ENCODE data around the gene SPATC1L.

Gene SPATC1L

GRCh38 chr21:46129846-46130651, 54.2 kb downstream of the SPATC1L start:
- no peak for DNase-seq

DNA sequence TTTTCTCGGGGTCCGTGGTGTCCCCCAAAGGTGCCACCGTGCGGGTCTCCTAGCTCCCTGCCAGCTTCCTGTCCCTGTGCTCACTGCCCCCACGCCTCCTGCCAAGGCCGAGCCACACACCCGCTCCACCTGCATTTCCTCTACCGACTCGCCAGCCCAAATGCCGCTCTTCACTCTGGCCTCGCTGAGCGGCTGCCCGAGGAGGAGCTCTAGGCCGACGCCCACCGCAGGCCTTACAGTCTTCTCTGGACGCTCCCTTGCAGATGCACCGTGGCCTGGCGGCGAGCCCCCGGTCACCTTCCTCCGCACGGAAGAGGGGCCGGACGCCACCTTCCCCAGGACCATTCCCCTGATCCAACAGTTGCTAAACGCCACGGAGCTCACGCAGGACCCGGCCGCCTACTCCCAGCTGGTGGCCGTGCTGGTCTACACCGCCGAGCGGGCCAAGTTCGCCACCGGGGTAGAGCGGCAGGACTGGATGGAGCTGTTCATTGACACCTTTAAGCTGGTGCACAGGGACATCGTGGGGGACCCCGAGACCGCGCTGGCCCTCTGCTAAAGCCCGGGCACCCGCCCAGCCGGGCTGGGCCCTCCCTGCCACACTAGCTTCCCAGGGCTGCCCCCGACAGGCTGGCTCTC, 55.2 kb downstream of the SPATC1L start:
- peak; percentile 11 for DNase-seq

DNA sequence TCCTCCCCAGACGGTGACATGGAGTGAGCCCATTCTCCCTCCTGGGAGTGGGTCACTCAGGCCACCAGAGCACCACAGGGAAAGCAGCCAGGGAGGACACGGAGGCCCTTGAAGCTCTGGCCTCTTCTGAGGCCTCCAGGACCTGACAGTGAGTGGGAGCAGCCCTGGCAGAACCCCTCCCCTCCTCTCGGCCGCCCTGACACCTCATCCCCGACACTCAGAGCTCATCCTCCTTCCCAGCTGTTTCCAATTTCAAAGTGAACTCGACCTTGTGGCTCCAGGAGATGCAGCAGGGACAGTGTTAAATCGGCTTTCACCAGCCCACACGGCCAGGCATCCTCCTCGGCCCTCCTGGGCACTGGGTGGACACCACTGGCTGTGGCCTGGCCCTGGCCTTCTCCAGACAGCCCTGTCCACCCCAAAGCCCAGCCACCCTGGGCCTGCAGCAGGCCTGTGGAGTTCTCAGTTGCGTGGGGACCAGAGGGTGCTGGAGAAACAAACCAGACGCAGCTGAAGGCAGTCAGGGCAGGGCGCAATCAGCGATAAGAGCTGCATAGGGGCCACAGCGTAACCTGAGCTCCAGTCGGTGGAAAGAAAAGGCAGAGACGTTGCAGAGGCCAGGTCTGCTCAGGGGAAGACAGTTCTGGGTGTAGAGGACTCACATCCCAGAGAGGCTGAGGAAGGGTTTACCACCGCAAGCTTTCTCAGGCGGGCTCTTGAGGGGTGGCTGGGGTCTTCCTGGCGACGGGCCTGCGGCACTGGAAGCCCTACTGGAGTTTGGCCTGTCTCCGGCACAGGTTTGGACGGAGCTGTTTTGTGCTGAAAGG, 55.9 kb downstream of the SPATC1L start:
- no peak for DNase-seq

DNA sequence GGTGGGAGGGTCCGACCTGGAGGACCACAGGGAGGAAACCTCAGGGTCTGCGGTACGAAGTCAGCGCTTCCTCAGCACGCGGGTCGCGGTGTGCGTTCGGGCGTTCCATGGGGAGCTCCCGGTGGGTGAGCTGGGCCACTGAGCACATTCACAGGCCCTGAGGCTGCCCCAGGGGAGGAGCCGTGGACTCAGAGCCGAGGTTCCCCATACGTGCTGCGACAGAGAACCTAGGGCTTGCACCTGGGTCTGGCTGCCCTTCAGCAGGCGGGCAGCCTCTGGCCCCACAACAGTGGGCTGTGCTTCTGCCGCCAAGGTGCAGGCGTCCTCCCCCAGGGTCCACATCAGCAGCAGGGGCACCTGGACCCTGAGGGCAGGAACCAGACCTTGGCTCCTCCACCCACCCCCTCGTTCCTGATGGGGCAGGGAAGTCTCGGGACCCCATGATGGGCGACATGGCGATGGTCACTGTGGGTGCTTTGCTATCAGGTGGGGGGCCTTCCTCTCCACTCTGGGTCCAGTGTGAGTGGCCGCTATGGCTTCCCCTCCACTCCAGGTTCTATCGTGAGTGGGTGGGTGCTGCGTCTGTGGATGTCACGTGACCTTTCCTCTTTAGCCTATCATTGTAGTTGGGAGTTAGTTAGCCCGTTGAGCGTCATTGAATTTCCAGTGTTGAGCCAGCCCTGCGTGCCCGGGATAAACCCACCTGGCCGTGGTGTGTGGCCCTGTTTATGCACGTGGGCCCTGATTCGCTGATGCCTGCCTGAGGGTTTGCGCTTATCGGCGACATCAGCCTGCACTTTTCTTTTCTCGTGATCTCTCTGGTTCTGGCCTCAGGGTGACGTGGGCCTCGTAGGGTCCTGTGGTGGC, 56.8 kb downstream of the SPATC1L start:
- no peak for DNase-seq

DNA sequence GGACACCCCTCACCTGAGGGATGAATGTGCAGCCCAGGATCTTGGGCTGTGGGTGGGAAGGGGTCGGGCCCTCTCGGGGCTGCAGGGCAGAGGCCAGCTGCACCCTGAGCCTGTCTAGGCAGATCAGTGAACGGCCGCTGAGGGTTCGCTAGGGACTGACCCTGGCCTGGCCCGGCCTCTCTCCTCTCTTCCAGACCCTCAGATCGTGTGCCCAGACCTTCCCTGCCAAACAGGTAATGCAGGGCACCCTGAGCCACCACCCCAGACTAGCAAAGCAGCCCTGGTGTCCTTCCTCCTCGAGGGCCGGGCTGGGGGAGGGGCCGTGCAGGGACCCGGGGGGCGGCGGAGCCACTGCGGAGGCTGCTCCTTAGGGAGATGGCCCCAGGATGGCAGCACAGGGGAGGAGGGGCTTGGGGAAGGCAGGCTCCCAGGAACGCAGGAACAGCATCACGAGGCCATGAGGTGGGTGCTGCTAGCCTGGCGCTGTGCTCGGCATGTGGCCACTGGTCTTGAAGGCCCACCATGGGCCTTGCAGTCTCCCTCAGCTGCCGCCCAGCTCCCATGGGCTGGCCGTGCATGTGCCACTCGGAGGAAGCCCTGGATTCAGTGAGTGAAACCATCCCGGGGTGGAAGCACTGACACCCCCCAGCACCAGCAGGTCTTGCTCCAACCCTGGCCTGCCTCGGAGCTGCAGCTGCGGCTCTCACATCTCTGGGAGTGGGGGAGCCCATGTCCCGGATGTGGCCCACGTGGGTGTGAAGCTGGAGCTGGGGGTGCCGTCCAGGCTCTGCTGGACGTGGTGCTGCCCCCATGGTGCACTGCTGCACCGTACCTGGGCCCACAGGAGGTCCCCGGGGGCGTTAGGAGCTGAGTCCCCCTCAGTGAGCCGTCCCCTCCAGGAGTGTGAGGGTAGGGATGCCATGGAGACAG, 57.7 kb downstream of the SPATC1L start:
- no peak for DNase-seq

DNA sequence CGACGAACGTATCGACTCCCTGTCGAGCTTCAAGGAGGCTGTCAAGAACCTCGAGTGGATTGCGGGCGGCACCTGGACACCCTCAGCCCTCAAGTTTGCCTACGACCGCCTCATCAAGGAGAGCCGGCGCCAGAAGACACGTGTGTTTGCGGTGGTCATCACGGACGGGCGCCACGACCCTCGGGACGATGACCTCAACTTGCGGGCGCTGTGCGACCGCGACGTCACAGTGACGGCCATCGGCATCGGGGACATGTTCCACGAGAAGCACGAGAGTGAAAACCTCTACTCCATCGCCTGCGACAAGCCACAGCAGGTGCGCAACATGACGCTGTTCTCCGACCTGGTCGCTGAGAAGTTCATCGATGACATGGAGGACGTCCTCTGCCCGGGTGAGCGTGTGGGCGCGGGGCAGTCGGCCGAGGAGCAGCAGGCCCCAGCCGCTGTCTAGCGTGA, 58.4 kb downstream of the SPATC1L start:
- DNase-seq: no peak

GRCh38 chr21:46124926-46125845, 59.1 kb downstream of the SPATC1L start:
- no peak for DNase-seq

DNA sequence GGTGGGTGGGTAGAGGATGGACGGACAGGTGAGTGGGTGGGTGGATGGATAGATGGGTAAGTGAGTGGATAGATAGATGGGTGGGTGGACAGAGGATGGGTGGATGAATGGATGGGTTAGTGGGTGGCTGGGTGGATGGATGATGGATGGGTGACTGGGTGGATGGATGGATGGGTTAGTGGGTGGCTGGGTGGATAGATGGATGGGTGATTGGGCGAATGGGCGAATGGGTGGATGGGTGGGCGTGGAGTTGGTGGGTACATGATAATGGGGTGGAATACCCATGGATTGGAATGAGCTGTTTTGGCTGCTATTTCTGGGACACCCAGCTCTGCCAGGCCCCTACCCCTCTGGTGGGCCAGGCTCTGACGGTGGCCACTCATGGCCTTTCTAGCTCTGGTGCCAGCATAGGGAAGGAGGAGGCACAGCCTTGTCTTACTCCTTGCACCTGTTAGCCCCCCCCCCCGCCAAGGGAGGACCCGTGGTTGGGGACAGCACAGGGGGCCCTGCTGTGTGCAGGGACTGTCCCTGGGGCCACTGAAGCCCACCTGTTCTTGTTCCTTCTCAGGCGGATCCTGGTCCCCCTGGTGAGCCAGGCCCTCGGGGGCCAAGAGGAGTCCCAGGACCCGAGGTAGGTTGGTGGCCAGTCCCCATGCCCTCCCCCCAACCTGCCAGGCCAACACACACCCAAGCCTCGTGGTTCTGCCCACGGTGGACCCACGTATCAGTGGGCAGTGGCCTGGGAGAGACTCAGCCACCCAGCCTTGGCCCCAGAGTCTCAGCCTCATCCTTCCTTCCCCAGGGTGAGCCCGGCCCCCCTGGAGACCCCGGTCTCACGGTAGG, 60.0 kb downstream of the SPATC1L start:
- no peak for DNase-seq

DNA sequence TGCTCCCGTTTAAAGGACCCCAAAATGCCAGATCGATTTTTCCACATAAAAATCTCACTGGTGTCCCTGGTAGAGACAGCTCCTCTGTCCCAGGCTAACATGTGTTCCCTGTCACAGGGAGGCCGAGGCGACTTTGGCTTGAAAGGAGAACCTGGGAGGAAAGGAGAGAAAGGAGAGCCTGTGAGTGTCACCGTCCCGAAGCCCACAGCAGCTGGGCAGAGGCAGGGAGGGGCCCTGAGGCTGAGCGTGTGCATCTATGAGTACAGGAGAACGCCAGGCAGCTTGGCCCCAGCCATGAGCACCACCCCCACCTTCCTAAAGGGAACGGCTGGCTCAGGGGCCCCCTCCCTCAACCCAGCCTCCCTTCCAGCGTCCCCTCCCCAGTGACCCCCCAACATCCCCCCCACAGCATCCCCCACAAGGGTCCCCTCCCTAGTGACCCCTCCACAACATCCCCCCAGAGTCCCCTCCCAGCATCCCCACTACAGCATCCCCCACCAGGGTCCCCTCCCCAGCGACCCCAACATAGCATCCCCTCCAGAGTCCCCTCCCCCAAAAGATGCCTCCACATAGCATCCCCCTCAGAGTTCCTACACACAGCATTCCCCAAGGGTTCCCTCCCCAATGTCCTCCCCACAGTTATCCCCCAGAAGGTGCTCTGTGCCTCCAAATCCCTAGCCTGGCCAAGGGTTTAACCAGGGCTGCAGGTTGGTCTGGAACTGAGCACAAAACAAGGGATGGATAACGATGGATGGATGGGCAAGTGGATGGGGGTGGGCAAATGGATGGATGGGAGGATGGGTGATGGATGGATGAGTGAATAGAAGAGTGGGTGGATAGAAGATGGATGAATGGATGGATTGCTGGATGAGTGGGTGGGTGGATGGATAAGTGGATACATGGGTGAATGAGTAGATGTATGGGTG, 61.2 kb downstream of the SPATC1L start:
- DNase-seq: no peak

DNA sequence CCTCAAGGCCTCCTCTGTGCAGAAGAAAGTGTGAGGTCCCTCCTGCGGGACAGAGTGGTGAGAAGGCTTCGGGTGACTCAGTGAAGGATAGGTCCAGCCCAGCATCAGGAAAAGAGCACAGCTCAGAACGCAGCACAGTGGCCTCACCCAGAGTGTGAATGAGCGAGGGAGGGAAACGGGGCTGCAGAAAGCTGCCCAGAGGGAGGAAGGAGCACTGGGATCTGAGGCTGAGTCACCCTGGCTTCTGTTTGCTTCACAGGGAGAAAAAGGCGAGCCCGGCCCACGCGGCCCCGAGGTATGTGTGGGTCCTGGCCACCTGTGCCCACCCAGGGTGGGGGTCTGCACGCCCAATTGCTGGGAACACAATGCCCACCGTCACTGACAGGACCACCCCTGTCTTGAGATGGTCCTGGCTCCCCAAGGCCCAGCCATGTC, 62.0 kb downstream of the SPATC1L start:
- no peak for DNase-seq

DNA sequence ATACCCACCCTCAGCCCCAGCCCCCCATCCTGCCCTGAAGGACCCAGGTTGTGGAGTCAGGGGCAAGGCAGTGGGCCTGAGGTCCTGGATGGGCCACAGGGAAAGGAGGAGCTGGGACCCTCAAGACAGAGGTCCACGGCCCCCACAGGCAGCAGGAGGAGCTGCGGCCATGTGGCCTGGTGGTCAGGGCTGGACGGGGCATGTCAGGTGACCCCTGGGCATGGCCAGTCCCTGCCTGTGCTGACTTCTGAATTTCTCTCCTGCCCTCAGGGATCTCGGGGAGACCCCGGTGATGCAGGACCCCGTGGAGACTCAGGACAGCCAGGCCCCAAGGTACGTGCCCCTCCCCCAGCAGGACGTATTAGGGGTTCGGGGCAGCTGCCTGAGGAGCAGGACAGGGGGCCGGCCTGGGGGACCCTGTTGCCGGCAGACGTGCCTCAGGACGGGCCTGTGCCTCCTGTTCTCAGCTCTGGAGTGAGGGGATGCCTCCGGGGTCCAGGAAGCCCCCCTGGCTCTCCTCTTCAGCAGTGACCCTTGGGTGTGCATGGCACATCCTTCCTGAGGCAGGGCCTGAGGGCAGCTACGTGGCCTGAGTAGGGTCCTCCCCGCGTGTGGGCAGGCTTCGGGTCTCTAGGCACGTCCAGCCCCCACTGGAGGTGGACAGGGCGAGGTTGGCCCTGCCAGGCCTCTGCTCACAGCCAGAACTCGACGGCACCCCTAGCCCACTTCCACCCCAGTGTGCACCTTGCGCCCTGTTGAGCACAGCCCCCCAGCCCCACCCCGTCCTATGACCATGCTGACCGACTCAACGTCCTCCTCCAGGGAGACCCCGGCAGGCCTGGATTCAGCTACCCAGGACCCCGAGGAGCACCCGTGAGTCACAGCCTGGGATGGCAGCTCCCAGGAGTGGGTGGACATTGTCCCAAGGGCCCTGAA, 62.7 kb downstream of the SPATC1L start:
- no peak for DNase-seq

GRCh38 chr21:46120301-46121285, 63.7 kb downstream of the SPATC1L start:
- no peak for DNase-seq

DNA sequence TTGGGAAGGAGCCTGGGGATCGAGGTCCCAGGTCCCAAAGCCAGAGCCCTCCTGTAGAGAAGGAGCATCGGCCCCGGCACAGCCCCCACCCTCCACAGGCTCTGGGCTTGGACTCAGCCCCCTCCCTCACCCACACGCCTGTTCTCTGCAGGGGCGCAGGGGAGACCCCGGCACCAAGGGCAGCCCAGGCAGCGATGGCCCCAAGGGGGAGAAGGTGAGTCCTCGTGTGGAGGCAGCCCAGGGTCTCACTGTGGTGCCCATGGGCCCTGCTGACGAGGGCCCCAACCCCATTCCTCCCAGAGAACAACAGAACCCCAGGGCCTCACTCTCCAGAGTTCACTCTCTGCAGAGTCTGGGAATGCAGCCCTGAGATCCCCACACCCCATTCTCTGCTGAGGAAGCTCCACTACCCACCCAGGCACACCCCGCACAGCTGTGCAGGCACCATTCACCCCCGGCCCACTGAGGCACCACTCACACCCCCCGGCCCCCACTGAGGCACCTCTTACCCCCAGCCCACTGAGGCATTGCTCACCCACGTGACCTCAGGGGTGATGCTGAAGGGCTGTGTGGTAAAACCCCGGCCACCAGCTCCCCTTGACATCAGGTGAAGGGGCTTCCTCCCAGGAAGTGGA, 64.5 kb downstream of the SPATC1L start:
- no peak for DNase-seq

DNA sequence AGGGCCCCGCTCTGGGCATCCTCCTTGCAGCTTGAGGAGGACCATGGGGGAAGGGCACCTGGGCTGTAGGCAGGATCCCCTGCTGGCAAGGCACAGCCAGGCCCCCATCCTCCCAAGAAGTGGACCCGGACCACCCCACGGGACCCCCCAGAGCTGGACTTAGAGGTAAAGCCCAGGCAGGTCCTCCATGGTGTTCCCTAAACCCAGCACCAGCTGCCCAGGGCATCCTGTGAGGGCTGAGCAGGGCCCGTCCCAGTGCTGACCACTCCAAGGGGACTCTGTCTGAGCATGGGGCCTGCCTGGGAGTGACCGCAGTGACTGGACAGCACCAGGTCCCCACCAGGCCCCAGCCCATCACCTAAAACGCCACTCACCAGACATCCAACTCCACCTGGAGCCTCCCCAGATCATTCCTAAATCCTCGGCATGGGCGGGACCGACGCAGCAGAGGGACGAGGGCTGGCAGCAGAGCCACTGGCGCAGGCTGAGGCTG, 65.1 kb downstream of the SPATC1L start:
- DNase-seq: no peak

All from DMS53 (cell line).